Hepatocyte (in vitro differentiated cells): ENCODE measurements around the gene CAT. TPM values are rescaled to one million over a fixed set of nuclear protein-coding genes. Genes with fewer than 3 reads are reported as not detected.

Source experiments
- DNase-seq: peaks from one replicate; pipeline ENCODE4 v3.0.0-alpha.2; 2016; ENCODE audit warnings: low spot score
- H2AFZ ChIP-seq: fragments of 200-600 bp; sonication (generic); 2 replicates; pipeline ENCODE4 v1.6.0; 2016; ENCODE audit warnings: antibody characterized with exemption, mild to moderate bottlenecking
- H3K27ac ChIP-seq: fragments of 200-600 bp; sonication (generic); 2 replicates; pipeline ENCODE4 v1.5.1; 2016; ENCODE audit warnings: mild to moderate bottlenecking
- H3K27me3 ChIP-seq: fragments of 200-600 bp; sonication (generic); 2 replicates; pipeline ENCODE4 v1.6.1; 2016
- H3K36me3 ChIP-seq: fragments of 200-600 bp; sonication (generic); replicated peaks from 2 replicates; pipeline ENCODE4 v1.5.1; 2016; ENCODE audit warnings: low read depth; ENCODE audit not compliant: insufficient read depth
- H3K4me1 ChIP-seq: fragments of 200-600 bp; sonication (generic); 2 replicates; pipeline ENCODE4 v1.5.1; 2016; ENCODE audit warnings: mild to moderate bottlenecking, moderate library complexity; ENCODE audit not compliant: insufficient read depth
- H3K4me2 ChIP-seq: fragments of 200-600 bp; sonication (generic); 2 replicates; pipeline ENCODE4 v1.6.0; 2016
- H3K4me3 ChIP-seq: fragments of 200-600 bp; sonication (generic); 2 replicates; pipeline ENCODE4 v1.5.1; 2016; ENCODE audit warnings: mild to moderate bottlenecking
- H3K79me2 ChIP-seq: fragments of 200-600 bp; sonication (generic); 2 replicates; pipeline ENCODE4 v1.6.0; 2017; ENCODE audit warnings: mild to moderate bottlenecking
- H3K9me2 ChIP-seq: fragments of 200-600 bp; sonication (generic); replicated peaks from 2 replicates; pipeline ENCODE4 v1.6.0; 2017; ENCODE audit warnings: mild to moderate bottlenecking; ENCODE audit not compliant: insufficient read depth
- H3K9me3 ChIP-seq: fragments of 200-600 bp; sonication (generic); 2 replicates; pipeline ENCODE4 v1.5.1; 2016; ENCODE audit warnings: low read depth, mild to moderate bottlenecking
- H4K20me1 ChIP-seq: fragments of 200-600 bp; sonication (generic); 2 replicates; pipeline ENCODE4 v1.6.0; 2016; ENCODE audit warnings: mild to moderate bottlenecking; ENCODE audit not compliant: insufficient read depth, poor library complexity, severe bottlenecking
- EZH2 ChIP-seq: fragments of 200-600 bp; sonication (generic); IDR thresholded peaks from 2 replicates; pipeline ENCODE4 v1.6.1; 2016; ENCODE audit warnings: antibody characterized with exemption, mild to moderate bottlenecking, borderline replicate concordance
- EZH2phosphoT487 ChIP-seq: fragments of 200-600 bp; sonication (generic); IDR thresholded peaks from one replicate; pipeline ENCODE4 v1.6.1; 2018; ENCODE audit warnings: antibody characterized with exemption, mild to moderate bottlenecking, low read depth, moderate library complexity; ENCODE audit not compliant: unreplicated experiment, severe bottlenecking
- WGBS: methylation state at CpG from one replicate; pipeline ENCODE4 v1.1.6; 2016; ENCODE audit warnings: low lambda C conversion rate; ENCODE audit errors: missing lambda C conversion rate; 5-methylcytosine and 5-hydroxymethylcytosine counted together
- polyA plus RNA-seq: library from polyadenylated mRNA; unstranded; fragments of >200 nt; fragmentation: Nextera tagmentation; extraction: Ambion mirVana; gene quantifications from 2 replicates; pipeline ENCODE4 v1.2.1, GENCODE V29; 2016
- total RNA-seq: library from RNA; depleted of rRNA; stranded (reverse); fragments of >200 nt; gene quantifications from 2 replicates; pipeline ENCODE4 v1.2.3, GENCODE V29; 2014
- TF ChIP-seq, protein P1 (sequence below): fragments of 200-600 bp; sonication (generic); IDR thresholded peaks from 2 replicates; pipeline ENCODE4 v1.5.1; 2016; ENCODE audit warnings: antibody characterized with exemption, mild to moderate bottlenecking; ENCODE audit not compliant: poor library complexity

CAT gene
- total and polyA plus RNA-seq, 2 experiments from 2014 or later: 0.47 TPM; not detected in 1

DNA sequence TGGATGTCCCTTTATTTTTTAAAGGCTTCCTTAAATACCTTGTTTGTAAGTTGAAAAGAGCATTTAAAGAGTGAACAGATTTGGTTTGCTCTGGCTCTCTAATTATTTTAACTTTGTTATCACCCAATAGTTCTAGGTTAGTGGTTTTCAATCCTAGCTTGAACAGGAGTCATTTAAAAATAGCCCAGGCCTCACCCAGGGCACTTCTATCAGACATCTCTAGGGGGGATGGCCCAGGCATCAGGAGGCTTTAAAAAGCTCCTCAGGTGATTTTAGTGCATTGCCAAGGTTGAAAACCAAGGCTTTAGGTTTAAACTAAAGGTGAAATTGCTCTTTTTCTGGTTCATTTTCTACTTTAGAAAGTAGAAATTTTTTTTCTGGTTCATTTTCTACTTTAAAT is 8.3 kb downstream of the CAT start:
- Histone ChIP-seq H3K9me3 (no peaks in the 10 kb centered on the region), H3K27ac (no peak overlapping the region), H3K4me1 (no peaks in the 10 kb centered on the region), H3K9me2 (no peaks in the 10 kb centered on the region), H3K79me2 (no peaks in the 10 kb centered on the region), H3K36me3 (no peaks in the 10 kb centered on the region), H3K4me3 (no peak overlapping the region), H3K27me3 (peaks cover 5% of the 10 kb centered on the region), H2AFZ (no peak overlapping the region), H4K20me1 (no peaks in the 10 kb centered on the region), H3K4me2 (no peak overlapping the region)
- no peak for DNase-seq
- TF ChIP-seq EZH2phosphoT487 (no peak), EZH2 (no peak)
- TF ChIP-seq, protein P1, sequence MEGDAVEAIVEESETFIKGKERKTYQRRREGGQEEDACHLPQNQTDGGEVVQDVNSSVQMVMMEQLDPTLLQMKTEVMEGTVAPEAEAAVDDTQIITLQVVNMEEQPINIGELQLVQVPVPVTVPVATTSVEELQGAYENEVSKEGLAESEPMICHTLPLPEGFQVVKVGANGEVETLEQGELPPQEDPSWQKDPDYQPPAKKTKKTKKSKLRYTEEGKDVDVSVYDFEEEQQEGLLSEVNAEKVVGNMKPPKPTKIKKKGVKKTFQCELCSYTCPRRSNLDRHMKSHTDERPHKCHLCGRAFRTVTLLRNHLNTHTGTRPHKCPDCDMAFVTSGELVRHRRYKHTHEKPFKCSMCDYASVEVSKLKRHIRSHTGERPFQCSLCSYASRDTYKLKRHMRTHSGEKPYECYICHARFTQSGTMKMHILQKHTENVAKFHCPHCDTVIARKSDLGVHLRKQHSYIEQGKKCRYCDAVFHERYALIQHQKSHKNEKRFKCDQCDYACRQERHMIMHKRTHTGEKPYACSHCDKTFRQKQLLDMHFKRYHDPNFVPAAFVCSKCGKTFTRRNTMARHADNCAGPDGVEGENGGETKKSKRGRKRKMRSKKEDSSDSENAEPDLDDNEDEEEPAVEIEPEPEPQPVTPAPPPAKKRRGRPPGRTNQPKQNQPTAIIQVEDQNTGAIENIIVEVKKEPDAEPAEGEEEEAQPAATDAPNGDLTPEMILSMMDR: no peak

DNA sequence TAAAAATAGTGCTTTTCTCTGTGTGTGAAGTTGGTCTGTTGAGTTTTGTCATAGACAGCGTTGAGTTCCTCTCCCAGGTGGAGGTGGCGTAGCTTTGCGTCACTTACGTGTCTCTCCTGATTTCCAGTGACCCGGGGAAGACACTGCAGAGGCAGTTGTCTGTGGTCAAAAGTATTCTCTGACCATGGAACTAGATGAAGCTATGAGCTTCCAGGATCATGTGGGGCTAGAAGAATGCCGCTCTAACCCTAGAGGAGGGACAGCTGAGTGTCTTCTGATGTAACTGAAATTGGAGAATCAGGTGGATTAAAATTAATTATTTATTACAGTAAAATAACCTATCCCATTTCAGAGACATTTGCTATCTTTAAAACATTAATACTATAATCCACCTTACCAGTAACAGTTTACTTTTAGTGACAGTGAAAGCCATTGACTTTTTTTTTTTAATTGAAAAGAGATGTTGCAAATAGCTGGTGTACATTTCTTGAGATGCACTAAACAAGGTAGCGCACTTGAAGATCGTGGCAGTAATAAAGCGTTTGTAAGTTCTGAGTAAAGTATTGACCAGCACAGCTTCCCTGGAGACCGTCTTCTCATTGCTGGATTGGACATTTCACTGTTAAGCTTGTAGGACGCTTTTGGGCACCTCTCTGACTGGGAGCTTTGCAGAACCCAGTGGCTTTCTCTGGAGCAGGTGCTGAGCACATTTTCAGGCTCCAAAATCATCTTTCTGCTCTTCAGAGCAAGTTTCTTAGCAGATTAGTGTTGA is 9.7 kb downstream of the CAT start:
- Histone ChIP-seq H3K9me3 (no peaks in the 10 kb centered on the region), H3K79me2 (no peaks in the 10 kb centered on the region), H3K4me2 (no peak overlapping the region), H3K4me1 (no peaks in the 10 kb centered on the region), H3K4me3 (no peak overlapping the region), H3K36me3 (no peaks in the 10 kb centered on the region), H3K27me3 (peaks cover 5% of the 10 kb centered on the region), H3K9me2 (no peaks in the 10 kb centered on the region), H4K20me1 (no peaks in the 10 kb centered on the region), H2AFZ (no peak overlapping the region), H3K27ac (no peak overlapping the region)
- DNase-seq: no peak
- no peak for TF ChIP-seq EZH2phosphoT487
- WGBS: 76% methylated on average over 11 of the region's 11 CpGs

DNA sequence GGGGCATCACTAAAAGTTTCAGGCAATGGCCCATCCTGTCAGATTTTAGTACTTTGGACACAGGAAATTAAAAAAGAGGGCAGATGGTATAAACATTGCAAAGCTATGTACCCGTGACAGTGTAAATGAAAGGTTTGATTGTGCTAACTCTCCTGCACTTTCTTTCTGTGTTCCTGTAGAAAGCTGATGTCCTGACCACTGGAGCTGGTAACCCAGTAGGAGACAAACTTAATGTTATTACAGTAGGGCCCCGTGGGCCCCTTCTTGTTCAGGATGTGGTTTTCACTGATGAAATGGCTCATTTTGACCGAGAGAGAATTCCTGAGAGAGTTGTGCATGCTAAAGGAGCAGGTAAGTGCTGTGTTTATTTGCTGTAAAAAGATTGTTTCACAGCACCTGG is 10.3 kb downstream of the CAT start:
- H3K79me2 ChIP-seq: no peaks in the 10 kb centered on the region
- no peak for TF ChIP-seq EZH2
- TF ChIP-seq, protein P1: no peak
- TF ChIP-seq EZH2phosphoT487: no peak

DNA sequence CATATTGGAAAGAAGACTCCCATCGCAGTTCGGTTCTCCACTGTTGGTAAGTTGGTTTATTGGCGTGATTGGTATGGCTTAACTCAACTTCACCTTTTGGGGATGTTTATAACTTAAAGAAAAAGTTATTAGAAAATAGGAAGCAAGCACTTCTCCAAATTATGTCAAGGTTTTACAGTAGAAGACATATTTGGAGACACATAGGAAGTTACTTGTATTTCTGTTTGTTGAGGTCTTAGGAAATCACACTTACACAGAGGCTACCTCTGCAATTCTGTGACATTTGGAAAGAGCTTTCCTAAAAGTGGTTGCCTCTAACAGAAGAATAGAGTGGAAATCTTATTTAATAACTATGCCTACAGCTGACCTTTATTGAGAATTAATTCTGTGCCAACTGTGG is 12.3 kb downstream of the CAT start:
- Histone ChIP-seq H2AFZ (no peak overlapping the region), H3K9me2 (no peaks in the 10 kb centered on the region), H3K4me3 (no peak overlapping the region), H3K79me2 (no peaks in the 10 kb centered on the region), H3K9me3 (no peaks in the 10 kb centered on the region), H3K4me1 (no peaks in the 10 kb centered on the region), H3K36me3 (no peaks in the 10 kb centered on the region), H3K4me2 (no peak overlapping the region), H3K27ac (no peak overlapping the region), H4K20me1 (no peaks in the 10 kb centered on the region), H3K27me3 (peaks cover 5% of the 10 kb centered on the region)
- DNase-seq: no peak
- 100% methylated on average over 3 of the region's 3 CpGs for WGBS
- TF ChIP-seq EZH2: no peak
- no peak for TF ChIP-seq EZH2phosphoT487
- TF ChIP-seq, protein P1: no peak

More for the DNA sequence above, 10.3 kb downstream of the CAT start:
- DNase-seq: no peak
- H3K4me3 ChIP-seq: no peak overlapping the region
- no peak overlapping the region for H3K4me2 ChIP-seq
- no peaks in the 10 kb centered on the region for H3K36me3 ChIP-seq
- no peaks in the 10 kb centered on the region for H3K9me2 ChIP-seq
- H3K9me3 ChIP-seq: no peaks in the 10 kb centered on the region
- no peak overlapping the region for H2AFZ ChIP-seq
- no peaks in the 10 kb centered on the region for H4K20me1 ChIP-seq
- H3K27me3 ChIP-seq: peaks cover 5% of the 10 kb centered on the region
- no peak overlapping the region for H3K27ac ChIP-seq
- H3K4me1 ChIP-seq: no peaks in the 10 kb centered on the region
- 48% methylated on average over 3 of the region's 3 CpGs for WGBS
